K562 (cell line): ENCODE measurements around the gene FGFRL1. TPM values are rescaled to one million over a fixed set of nuclear protein-coding genes. Genes with fewer than 3 reads are reported as not detected.

Experiments
- DPF2 ChIP-seq: fragments of 450-650 bp; IDR thresholded peaks from 2 replicates; pipeline ENCODE4 v1.6.1; 2016
- E2F3 ChIP-seq: fragments of 250-450 bp; sonication (Bioruptor Pico); IDR thresholded peaks from 2 replicates; pipeline ENCODE4 v1.4.0; 2020; ENCODE audit warnings: mild to moderate bottlenecking
- GATA2 ChIP-seq: sonication (generic); formaldehyde crosslinking; IDR thresholded peaks from 2 replicates; pipeline ENCODE4 v1.4.0; 2020; ENCODE audit warnings: mild to moderate bottlenecking, missing genetic modification reagents
- NFE2L1 ChIP-seq: fragments of 450-650 bp; IDR thresholded peaks from 2 replicates; pipeline ENCODE4 v1.6.1; 2016; ENCODE audit warnings: missing genetic modification characterization, low read depth, mild to moderate bottlenecking, missing compliant biosample characterization, moderate library complexity, borderline replicate concordance
- NR2C1 ChIP-seq, 2 experiments: fragments of 450-650 bp; IDR thresholded peaks; 2 replicates each; pipeline ENCODE4 v1.6.1; 2017; ENCODE audit warnings: mild to moderate bottlenecking in 2 of 2, antibody characterized with exemption in 1 of 2, inconsistent platforms in 1 of 2, missing compliant biosample characterization in 1 of 2, missing genetic modification characterization in 1 of 2
- RBFOX2 ChIP-seq: fragments of 200-400 bp; formaldehyde crosslinking; IDR thresholded peaks from 2 replicates; pipeline ENCODE4 v1.6.1; 2017; ENCODE audit warnings: low read depth, mild to moderate bottlenecking, low read length, moderate library complexity
- SOX6 ChIP-seq: fragments of 450-650 bp; IDR thresholded peaks from 2 replicates; pipeline ENCODE4 v1.6.1; 2014; ENCODE audit warnings: mild to moderate bottlenecking
- TAF9B ChIP-seq: fragments of 450-650 bp; IDR thresholded peaks from 2 replicates; pipeline ENCODE4 v1.6.1; 2018; ENCODE audit warnings: mild to moderate bottlenecking; ENCODE audit not compliant: partially characterized antibody
- TBP ChIP-seq: optimal IDR thresholded peaks from 2 replicates; pipeline ENCODE3; 2011; ENCODE audit warnings: low read depth, low read length, improper control_type of control experiment
- ZBTB2 ChIP-seq: fragments of 450-650 bp; IDR thresholded peaks from 2 replicates; pipeline ENCODE4 v1.6.1; 2016; ENCODE audit warnings: antibody characterized with exemption
- ZNF583 ChIP-seq: fragments of 250-450 bp; sonication (Bioruptor Pico); IDR thresholded peaks from 2 replicates; pipeline ENCODE4 v1.4.0; 2020
- polyA plus RNA-seq, 8 experiments: library from polyadenylated mRNA; depleted of rRNA in 4 of 8; stranded (reverse) in 5 of 8; unstranded in 3 of 8; fragments of >200 nt; fragmentation: Nextera tagmentation in 2 of 8; fragmentation: Illumina TruSeq in 1 of 8; extraction: Ambion mirVana in 2 of 8; extraction: Trizol in 1 of 8; gene quantifications; 2 replicates each; pipeline versions ENCODE4 v1.2.1 to v1.2.3, GENCODE V29; 2011 to 2014; ENCODE audit warnings: inconsistent platforms in 1 of 8, missing spikeins in 1 of 8
- total RNA-seq, 7 experiments: library from RNA; depleted of rRNA in 6 of 7; stranded (reverse); fragments of >200 nt in 6 of 7; fragmentation: Illumina TruSeq in 2 of 7; extraction: Trizol in 2 of 7; gene quantifications; 2 replicates each; pipeline versions ENCODE4 v1.2.1 to v1.2.3, GENCODE V29; 2011 to 2021; ENCODE audit warnings: low replicate concordance in 1 of 7
- TF ChIP-seq, protein P1 (sequence below): sonication (generic); formaldehyde crosslinking; IDR thresholded peaks from 2 replicates; pipeline ENCODE4 v1.8.0; 2022; ENCODE audit warnings: missing genetic modification reagents, mild to moderate bottlenecking, moderate library complexity, borderline replicate concordance
- TF ChIP-seq, protein P2 (sequence below): IDR thresholded peaks from 2 replicates; pipeline ENCODE4 v1.6.1; 2014; ENCODE audit warnings: antibody characterized with exemption

The FGFRL1 gene
- total and polyA plus RNA-seq, 9 of the 15 experiments (the other 6 are each of a cell fraction or from before 2014, with no cell fraction given): 0.34 to 49.9 (median 14.6) TPM

DNA sequence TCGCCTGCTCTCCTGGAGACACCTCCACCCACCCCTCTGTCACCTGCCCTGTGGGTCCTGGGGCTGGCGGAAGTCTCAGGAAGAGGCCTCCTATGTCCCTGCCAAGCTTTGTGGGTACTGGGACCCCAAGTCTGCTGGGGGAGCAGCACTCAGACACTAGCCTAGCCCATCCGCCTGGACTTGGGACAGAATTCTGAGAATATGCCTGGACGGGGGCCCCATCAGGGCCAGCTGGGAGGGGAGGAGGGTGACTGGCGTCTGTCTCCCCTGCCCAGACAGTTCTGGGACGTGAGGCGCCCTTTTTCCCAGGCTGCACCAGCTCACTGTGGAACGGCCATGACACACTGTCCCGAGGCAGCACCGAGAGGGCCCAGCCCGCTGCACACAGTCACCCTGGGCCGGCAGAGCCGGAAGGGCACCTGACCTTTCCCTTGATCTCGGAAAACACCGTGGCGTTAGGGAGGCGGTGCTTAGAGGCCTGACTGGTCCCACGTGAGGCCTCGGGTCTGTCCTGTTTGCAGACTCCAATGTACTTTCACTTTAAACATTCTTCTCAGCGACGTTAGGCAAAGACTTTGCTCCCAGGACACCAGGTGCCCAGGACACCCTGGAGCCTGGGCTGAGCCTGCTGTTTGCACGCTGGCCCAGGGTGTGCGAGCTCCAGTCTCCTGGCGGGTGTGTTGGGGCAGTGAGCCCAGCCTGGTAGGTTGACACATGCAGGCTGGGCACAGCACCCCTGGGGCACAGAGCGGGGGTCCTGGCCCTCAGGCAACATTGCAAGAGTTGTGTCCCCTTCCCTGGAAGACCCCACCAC lies 18.9 kb upstream of the FGFRL1 start (continued):
- TF ChIP-seq, protein P1, sequence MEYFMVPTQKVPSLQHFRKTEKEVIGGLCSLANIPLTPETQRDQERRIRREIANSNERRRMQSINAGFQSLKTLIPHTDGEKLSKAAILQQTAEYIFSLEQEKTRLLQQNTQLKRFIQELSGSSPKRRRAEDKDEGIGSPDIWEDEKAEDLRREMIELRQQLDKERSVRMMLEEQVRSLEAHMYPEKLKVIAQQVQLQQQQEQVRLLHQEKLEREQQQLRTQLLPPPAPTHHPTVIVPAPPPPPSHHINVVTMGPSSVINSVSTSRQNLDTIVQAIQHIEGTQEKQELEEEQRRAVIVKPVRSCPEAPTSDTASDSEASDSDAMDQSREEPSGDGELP (CRISPR knock-in tag): peak; percentile 54; the same call in 1 of the 2 replicates
- TF ChIP-seq DPF2 (peak; percentile 34; the same call in 1 of the 2 replicates), RBFOX2 (peak; percentile 80), TBP (peak; percentile 66), ZNF583 (CRISPR knock-in tag) (peak; percentile 39; the same call in 1 of the 2 replicates), GATA2 (no peak), NR2C1 (IDR thresholded peaks at IDR 0.05) (peak; percentile 62; the same call in 1 of the 2 replicates), NR2C1 (tag; IDR thresholded peaks at IDR 0.05) (peak; percentile 77), E2F3 (CRISPR knock-in tag) (0 out of 2 replicates have a peak, but pooled peaks have one; percentile 72), ZBTB2 (peak; percentile 44; the same call in 1 of the 2 replicates), SOX6 (peak; percentile 64), NFE2L1 (tag) (no peak), TAF9B (peak; percentile 26)
- TF ChIP-seq, protein P2, sequence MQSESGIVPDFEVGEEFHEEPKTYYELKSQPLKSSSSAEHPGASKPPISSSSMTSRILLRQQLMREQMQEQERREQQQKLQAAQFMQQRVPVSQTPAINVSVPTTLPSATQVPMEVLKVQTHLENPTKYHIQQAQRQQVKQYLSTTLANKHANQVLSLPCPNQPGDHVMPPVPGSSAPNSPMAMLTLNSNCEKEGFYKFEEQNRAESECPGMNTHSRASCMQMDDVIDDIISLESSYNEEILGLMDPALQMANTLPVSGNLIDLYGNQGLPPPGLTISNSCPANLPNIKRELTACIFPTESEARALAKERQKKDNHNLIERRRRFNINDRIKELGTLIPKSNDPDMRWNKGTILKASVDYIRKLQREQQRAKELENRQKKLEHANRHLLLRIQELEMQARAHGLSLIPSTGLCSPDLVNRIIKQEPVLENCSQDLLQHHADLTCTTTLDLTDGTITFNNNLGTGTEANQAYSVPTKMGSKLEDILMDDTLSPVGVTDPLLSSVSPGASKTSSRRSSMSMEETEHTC: peak; percentile 80
- TF ChIP-seq, all 486 proteins: peak for 121
